Type B pancreatic cell (in vitro differentiated cells): ENCODE measurements around the gene GAN. TPM values are rescaled to one million over a fixed set of nuclear protein-coding genes. Genes with fewer than 3 reads are reported as not detected.
A peak's percentile ranks its signal among the peaks of the same experiment; 100 is the strongest.

Source experiments
- DNase-seq: peaks from one replicate; pipeline ENCODE4 v3.0.0; 2021; ENCODE audit warnings: mixed read lengths; ENCODE audit not compliant: unreplicated experiment; ENCODE audit errors: extremely low spot score
- H3K27ac Mint-ChIP-seq: 2 replicates; pipeline ENCODE4 v1.8.0; 2021; ENCODE audit warnings: mild to moderate bottlenecking, mixed read lengths
- H3K27me3 Mint-ChIP-seq: 2 replicates; pipeline ENCODE4 v1.8.0; 2021; ENCODE audit warnings: mixed read lengths
- H3K36me3 Mint-ChIP-seq: 2 replicates; pipeline ENCODE4 v1.8.0; 2021; ENCODE audit warnings: mixed read lengths
- H3K4me1 Mint-ChIP-seq: one replicate; pipeline ENCODE4 v1.8.0; 2021; ENCODE audit warnings: mixed read lengths; ENCODE audit not compliant: unreplicated experiment
- H3K4me3 Mint-ChIP-seq: 2 replicates; pipeline ENCODE4 v1.8.0; 2021; ENCODE audit warnings: mild to moderate bottlenecking, mixed read lengths
- H3K9me3 Mint-ChIP-seq: 2 replicates; pipeline ENCODE4 v1.8.0; 2021; ENCODE audit warnings: mixed read lengths
- CTCF ChIP-seq: fragments of 200-600 bp; sonication (generic); conservative IDR thresholded peaks from 2 replicates; pipeline ENCODE4 v1.5.0; 2021; ENCODE audit warnings: antibody characterized with exemption, mild to moderate bottlenecking
- total RNA-seq: library from RNA; stranded (reverse); gene quantifications from 2 replicates; pipeline ENCODE4 v1.2.1, GENCODE V29; 2021; ENCODE audit warnings: low replicate concordance

The GAN gene
- total RNA-seq, 1 donor from 2014 or later: 14.8 TPM

- Mint-ChIP-seq H3K4me3 (no peak overlapping the region), H3K4me1 (no peaks in the 10 kb centered on the region), H3K36me3 (no peaks in the 10 kb centered on the region), H3K27me3 (no peaks in the 10 kb centered on the region), H3K27ac (no peak overlapping the region), H3K9me3 (no peaks in the 10 kb centered on the region)
- TF ChIP-seq CTCF: no peak
- no peak for DNase-seq
These were observed 28.6 kb upstream of the GAN start for GRCh38 chr16:81286190-81286589.

GRCh38 chr16:81291117-81291516, 23.6 kb upstream of the GAN start:
- H3K4me1 Mint-ChIP-seq: no peaks in the 10 kb centered on the region

GRCh38 chr16:81292936-81293335, 21.8 kb upstream of the GAN start:
- Mint-ChIP-seq H3K4me3 (no peak overlapping the region), H3K36me3 (no peaks in the 10 kb centered on the region), H3K4me1 (no peaks in the 10 kb centered on the region), H3K9me3 (no peaks in the 10 kb centered on the region), H3K27me3 (no peaks in the 10 kb centered on the region), H3K27ac (peak overlapping the region; percentile 88)
- no peak for DNase-seq
- TF ChIP-seq CTCF: no peak

More at GRCh38 chr16:81291117-81291516, 23.6 kb upstream of the GAN start:
- Mint-ChIP-seq H3K4me3 (no peak overlapping the region), H3K36me3 (no peaks in the 10 kb centered on the region), H3K9me3 (no peaks in the 10 kb centered on the region), H3K27ac (no peak overlapping the region), H3K27me3 (no peaks in the 10 kb centered on the region)
- DNase-seq: no peak
- no peak for TF ChIP-seq CTCF

GRCh38 chr16:81293909-81294802, 20.6 kb upstream of the GAN start:
- Mint-ChIP-seq H3K27me3 (no peaks in the 10 kb centered on the region), H3K4me3 (no peak overlapping the region), H3K36me3 (no peaks in the 10 kb centered on the region), H3K4me1 (no peaks in the 10 kb centered on the region), H3K9me3 (no peaks in the 10 kb centered on the region), H3K27ac (peak overlapping the region; percentile 88)
- no peak for DNase-seq
- no peak for TF ChIP-seq CTCF

- no peak overlapping the region for H3K27ac Mint-ChIP-seq
- H3K4me3 Mint-ChIP-seq: no peak overlapping the region
- TF ChIP-seq CTCF: no peak
These were observed 18.1 kb upstream of the GAN start for GRCh38 chr16:81296631-81297030.

More at GRCh38 chr16:81296631-81297030, 18.1 kb upstream of the GAN start:
- DNase-seq: no peak
- no peaks in the 10 kb centered on the region for H3K27me3 Mint-ChIP-seq
- H3K4me1 Mint-ChIP-seq: no peaks in the 10 kb centered on the region
- no peaks in the 10 kb centered on the region for H3K36me3 Mint-ChIP-seq
- H3K9me3 Mint-ChIP-seq: no peaks in the 10 kb centered on the region
